Measurements from ENCODE around the gene EXOSC5. TPM values are rescaled to one million over a fixed set of nuclear protein-coding genes. Genes with fewer than 3 reads are reported as not detected.

EXOSC5 gene
- total RNA-seq, 1 donor: 14.5 TPM

GRCh38 chr19:41402010-41402409 is 4.9 kb upstream of the EXOSC5 start:
- TF ChIP-seq CTCF (IDR thresholded peaks at IDR 0.05; ENCODE audit: extremely low read depth, low read depth, low read length): no peak
- Histone ChIP-seq H3K27me3 (ENCODE audit: insufficient read depth, low read length) (no peaks in the 10 kb centered on the region), H3K27ac (ENCODE audit: low read depth, low read length) (no peak overlapping the region)

GRCh38 chr19:41401483-41401882 is 4.3 kb upstream of the EXOSC5 start:
- H3K27me3 ChIP-seq (ENCODE audit: insufficient read depth, low read length): no peaks in the 10 kb centered on the region
- H3K4me2 ChIP-seq (ENCODE audit: insufficient read depth, low read length): no peak overlapping the region
- no peaks in the 10 kb centered on the region for H3K36me3 ChIP-seq (ENCODE audit: insufficient read depth, low read length)
- H3K4me1 ChIP-seq (ENCODE audit: insufficient read depth, low read length): peaks cover 16% of the 10 kb centered on the region
- no peak overlapping the region for H3K4me3 ChIP-seq (ENCODE audit: insufficient read depth, low read length)
- peaks cover 24% of the 10 kb centered on the region for H3K79me2 ChIP-seq (ENCODE audit: insufficient read depth, low read length)
- peaks cover 8% of the 10 kb centered on the region for H4K20me1 ChIP-seq (ENCODE audit: insufficient read depth, low read length)
- H3K9me3 ChIP-seq (ENCODE audit: low read depth, low read length): no peaks in the 10 kb centered on the region
- H3K27ac ChIP-seq (ENCODE audit: low read depth, low read length): no peak overlapping the region
- no peak overlapping the region for H2AFZ ChIP-seq (ENCODE audit: low read length)
- DNase-seq (ENCODE audit: insufficient read length, low spot score, missing footprints): no peak
- TF ChIP-seq CTCF (IDR thresholded peaks at IDR 0.05; ENCODE audit: extremely low read depth, low read depth, low read length): no peak

More at GRCh38 chr19:41402010-41402409, 4.9 kb upstream of the EXOSC5 start:
- Histone ChIP-seq H3K79me2 (ENCODE audit: insufficient read depth, low read length) (peaks cover 24% of the 10 kb centered on the region), H3K9me3 (ENCODE audit: low read depth, low read length) (no peaks in the 10 kb centered on the region), H3K36me3 (ENCODE audit: insufficient read depth, low read length) (no peaks in the 10 kb centered on the region), H4K20me1 (ENCODE audit: insufficient read depth, low read length) (peaks cover 8% of the 10 kb centered on the region), H3K4me3 (ENCODE audit: insufficient read depth, low read length) (no peak overlapping the region), H3K4me2 (ENCODE audit: insufficient read depth, low read length) (no peak overlapping the region), H2AFZ (ENCODE audit: low read length) (no peak overlapping the region), H3K4me1 (ENCODE audit: insufficient read depth, low read length) (peaks cover 12% of the 10 kb centered on the region)
- DNase-seq (ENCODE audit: insufficient read length, low spot score, missing footprints): no peak

- TF ChIP-seq CTCF (IDR thresholded peaks at IDR 0.05; ENCODE audit: extremely low read depth, low read depth, low read length): no peak
- no peaks in the 10 kb centered on the region for H4K20me1 ChIP-seq (ENCODE audit: insufficient read depth, low read length)
- DNase-seq (ENCODE audit: insufficient read length, low spot score, missing footprints): no peak
- H3K27ac ChIP-seq (ENCODE audit: low read depth, low read length): no peak overlapping the region
- H3K27me3 ChIP-seq (ENCODE audit: insufficient read depth, low read length): no peaks in the 10 kb centered on the region
- H3K4me1 ChIP-seq (ENCODE audit: insufficient read depth, low read length): peaks cover 18% of the 10 kb centered on the region
- H3K9me3 ChIP-seq (ENCODE audit: low read depth, low read length): no peaks in the 10 kb centered on the region
- H3K4me2 ChIP-seq (ENCODE audit: insufficient read depth, low read length): no peak overlapping the region
- H3K79me2 ChIP-seq (ENCODE audit: insufficient read depth, low read length): peaks cover 24% of the 10 kb centered on the region
- no peak overlapping the region for H2AFZ ChIP-seq (ENCODE audit: low read length)
- no peak overlapping the region for H3K4me3 ChIP-seq (ENCODE audit: insufficient read depth, low read length)
- H3K36me3 ChIP-seq (ENCODE audit: insufficient read depth, low read length): no peaks in the 10 kb centered on the region
Observed at GRCh38 chr19:41399525-41399924, 2.4 kb upstream of the EXOSC5 start.

GRCh38 chr19:41399091-41399490 is 1.9 kb upstream of the EXOSC5 start:
- peaks cover 18% of the 10 kb centered on the region for H3K4me1 ChIP-seq (ENCODE audit: insufficient read depth, low read length)
- TF ChIP-seq CTCF (IDR thresholded peaks at IDR 0.05; ENCODE audit: extremely low read depth, low read depth, low read length): no peak
- no peaks in the 10 kb centered on the region for H3K9me3 ChIP-seq (ENCODE audit: low read depth, low read length)
- no peak overlapping the region for H3K27ac ChIP-seq (ENCODE audit: low read depth, low read length)
- H3K27me3 ChIP-seq (ENCODE audit: insufficient read depth, low read length): no peaks in the 10 kb centered on the region
- DNase-seq (ENCODE audit: insufficient read length, low spot score, missing footprints): no peak
- H4K20me1 ChIP-seq (ENCODE audit: insufficient read depth, low read length): no peaks in the 10 kb centered on the region
- peaks cover 24% of the 10 kb centered on the region for H3K79me2 ChIP-seq (ENCODE audit: insufficient read depth, low read length)
- no peak overlapping the region for H2AFZ ChIP-seq (ENCODE audit: low read length)
- H3K4me3 ChIP-seq (ENCODE audit: insufficient read depth, low read length): peak overlapping the region; percentile 99
- no peaks in the 10 kb centered on the region for H3K36me3 ChIP-seq (ENCODE audit: insufficient read depth, low read length)
- H3K4me2 ChIP-seq (ENCODE audit: insufficient read depth, low read length): peak overlapping the region; percentile 98
